ENCODE measurements around the gene SLCO6A1.

Gene SLCO6A1

GRCh38 chr5:102375272-102375671 lies 123.5 kb downstream of the SLCO6A1 start:
- Histone ChIP-seq H3K4me3 (ENCODE audit: low read length) (no peak overlapping the region), H3K79me2 (ENCODE audit: low read length) (no peaks in the 10 kb centered on the region), H3F3A (ENCODE audit: insufficient read depth, low read length) (no peaks in the 10 kb centered on the region), H3K27me3 (replicated peaks; ENCODE audit: insufficient read depth, low read length) (no peaks in the 10 kb centered on the region), H3K4me1 (ENCODE audit: low read length) (no peaks in the 10 kb centered on the region), H3K4me2 (ENCODE audit: low read depth, low read length) (no peak overlapping the region), H3K36me3 (replicated peaks; ENCODE audit: insufficient read depth, low read length) (no peaks in the 10 kb centered on the region), H3K9me2 (replicated peaks; ENCODE audit: insufficient read depth, low read length) (no peaks in the 10 kb centered on the region), H3K9ac (ENCODE audit: low read length) (no peak overlapping the region), H4K20me1 (ENCODE audit: insufficient read depth, low read length) (no peaks in the 10 kb centered on the region), H3K9me3 (replicated peaks; ENCODE audit: insufficient read depth, low read length) (no peaks in the 10 kb centered on the region), H3K27ac (ENCODE audit: low read length) (no peak overlapping the region), H2AFZ (ENCODE audit: low read length) (no peak overlapping the region)
- TF ChIP-seq EZH2phosphoT487 (IDR thresholded peaks at IDR 0.05; ENCODE audit: low read length): no peak
- DNase-seq: no peak

- Histone ChIP-seq H2AFZ (ENCODE audit: low read length) (no peak overlapping the region), H3K79me2 (ENCODE audit: low read length) (no peaks in the 10 kb centered on the region), H3K9ac (ENCODE audit: low read length) (no peak overlapping the region), H3K9me3 (replicated peaks; ENCODE audit: insufficient read depth, low read length) (no peaks in the 10 kb centered on the region), H3K4me2 (ENCODE audit: low read depth, low read length) (no peak overlapping the region), H4K20me1 (ENCODE audit: insufficient read depth, low read length) (no peaks in the 10 kb centered on the region), H3K27ac (ENCODE audit: low read length) (no peak overlapping the region), H3F3A (ENCODE audit: insufficient read depth, low read length) (no peaks in the 10 kb centered on the region), H3K27me3 (replicated peaks; ENCODE audit: insufficient read depth, low read length) (no peaks in the 10 kb centered on the region), H3K4me3 (ENCODE audit: low read length) (no peak overlapping the region), H3K9me2 (replicated peaks; ENCODE audit: insufficient read depth, low read length) (no peaks in the 10 kb centered on the region), H3K36me3 (replicated peaks; ENCODE audit: insufficient read depth, low read length) (no peaks in the 10 kb centered on the region), H3K4me1 (ENCODE audit: low read length) (no peaks in the 10 kb centered on the region)
- TF ChIP-seq CTCF (IDR thresholded peaks at IDR 0.05; ENCODE audit: low read length) (no peak), EZH2phosphoT487 (IDR thresholded peaks at IDR 0.05; ENCODE audit: low read length) (no peak), EZH2 (optimal IDR thresholded peaks at IDR 0.05; ENCODE audit: low read depth, low read length) (no peak)
- DNase-seq: no peak
Observed at GRCh38 chr5:102368392-102368791, 130.4 kb downstream of the SLCO6A1 start.

GRCh38 chr5:102341681-102342288 lies 157.0 kb downstream of the SLCO6A1 start:
- H3K4me3 ChIP-seq (ENCODE audit: low read length): no peak overlapping the region
- TF ChIP-seq EZH2 (optimal IDR thresholded peaks at IDR 0.05; ENCODE audit: low read depth, low read length) (no peak), CTCF (IDR thresholded peaks at IDR 0.05; ENCODE audit: low read length) (no peak), EZH2phosphoT487 (IDR thresholded peaks at IDR 0.05; ENCODE audit: low read length) (no peak)
- no peaks in the 10 kb centered on the region for H3F3A ChIP-seq (ENCODE audit: insufficient read depth, low read length)
- DNase-seq: no peak
- no peaks in the 10 kb centered on the region for H3K27me3 ChIP-seq (replicated peaks; ENCODE audit: insufficient read depth, low read length)
- no peaks in the 10 kb centered on the region for H4K20me1 ChIP-seq (ENCODE audit: insufficient read depth, low read length)
- H3K9ac ChIP-seq (ENCODE audit: low read length): no peak overlapping the region
- H3K4me1 ChIP-seq (ENCODE audit: low read length): no peaks in the 10 kb centered on the region
- no peaks in the 10 kb centered on the region for H3K9me2 ChIP-seq (replicated peaks; ENCODE audit: insufficient read depth, low read length)
- H3K79me2 ChIP-seq (ENCODE audit: low read length): no peaks in the 10 kb centered on the region
- no peaks in the 10 kb centered on the region for H3K36me3 ChIP-seq (replicated peaks; ENCODE audit: insufficient read depth, low read length)
- H3K9me3 ChIP-seq (replicated peaks; ENCODE audit: insufficient read depth, low read length): no peaks in the 10 kb centered on the region
- no peak overlapping the region for H3K4me2 ChIP-seq (ENCODE audit: low read depth, low read length)
- H2AFZ ChIP-seq (ENCODE audit: low read length): no peak overlapping the region
- no peak overlapping the region for H3K27ac ChIP-seq (ENCODE audit: low read length)

- no peaks in the 10 kb centered on the region for H3K4me1 ChIP-seq (ENCODE audit: low read length)
- no peak for TF ChIP-seq EZH2 (optimal IDR thresholded peaks at IDR 0.05; ENCODE audit: low read depth, low read length)
- TF ChIP-seq CTCF (IDR thresholded peaks at IDR 0.05; ENCODE audit: low read length): no peak
- no peak for TF ChIP-seq EZH2phosphoT487 (IDR thresholded peaks at IDR 0.05; ENCODE audit: low read length)
- no peak overlapping the region for H3K4me2 ChIP-seq (ENCODE audit: low read depth, low read length)
- DNase-seq: no peak
- H3K4me3 ChIP-seq (ENCODE audit: low read length): no peak overlapping the region
- H2AFZ ChIP-seq (ENCODE audit: low read length): no peak overlapping the region
- no peaks in the 10 kb centered on the region for H3K36me3 ChIP-seq (replicated peaks; ENCODE audit: insufficient read depth, low read length)
- H3K79me2 ChIP-seq (ENCODE audit: low read length): no peaks in the 10 kb centered on the region
- H3F3A ChIP-seq (ENCODE audit: insufficient read depth, low read length): no peaks in the 10 kb centered on the region
- no peaks in the 10 kb centered on the region for H3K9me2 ChIP-seq (replicated peaks; ENCODE audit: insufficient read depth, low read length)
- H3K9ac ChIP-seq (ENCODE audit: low read length): no peak overlapping the region
- no peaks in the 10 kb centered on the region for H3K9me3 ChIP-seq (replicated peaks; ENCODE audit: insufficient read depth, low read length)
- no peak overlapping the region for H3K27ac ChIP-seq (ENCODE audit: low read length)
- no peaks in the 10 kb centered on the region for H3K27me3 ChIP-seq (replicated peaks; ENCODE audit: insufficient read depth, low read length)
- H4K20me1 ChIP-seq (ENCODE audit: insufficient read depth, low read length): no peaks in the 10 kb centered on the region
Observed at GRCh38 chr5:102324714-102325113, 174.1 kb downstream of the SLCO6A1 start.
